Hepatocyte (in vitro differentiated cells): Measurements from ENCODE around the gene JCAD. TPM values are rescaled to one million over a fixed set of nuclear protein-coding genes. Genes with fewer than 3 reads are reported as not detected.

Experiments used
- DNase-seq: peaks from one replicate; pipeline ENCODE4 v3.0.0-alpha.2; 2016; ENCODE audit warnings: low spot score
- H2AFZ ChIP-seq: fragments of 200-600 bp; sonication (generic); 2 replicates; pipeline ENCODE4 v1.6.0; 2016; ENCODE audit warnings: antibody characterized with exemption, mild to moderate bottlenecking
- H3K27ac ChIP-seq: fragments of 200-600 bp; sonication (generic); 2 replicates; pipeline ENCODE4 v1.5.1; 2016; ENCODE audit warnings: mild to moderate bottlenecking
- H3K27me3 ChIP-seq: fragments of 200-600 bp; sonication (generic); 2 replicates; pipeline ENCODE4 v1.6.1; 2016
- H3K36me3 ChIP-seq: fragments of 200-600 bp; sonication (generic); replicated peaks from 2 replicates; pipeline ENCODE4 v1.5.1; 2016; ENCODE audit warnings: low read depth; ENCODE audit not compliant: insufficient read depth
- H3K4me1 ChIP-seq: fragments of 200-600 bp; sonication (generic); 2 replicates; pipeline ENCODE4 v1.5.1; 2016; ENCODE audit warnings: mild to moderate bottlenecking, moderate library complexity; ENCODE audit not compliant: insufficient read depth
- H3K4me2 ChIP-seq: fragments of 200-600 bp; sonication (generic); 2 replicates; pipeline ENCODE4 v1.6.0; 2016
- H3K4me3 ChIP-seq: fragments of 200-600 bp; sonication (generic); 2 replicates; pipeline ENCODE4 v1.5.1; 2016; ENCODE audit warnings: mild to moderate bottlenecking
- H3K79me2 ChIP-seq: fragments of 200-600 bp; sonication (generic); 2 replicates; pipeline ENCODE4 v1.6.0; 2017; ENCODE audit warnings: mild to moderate bottlenecking
- H3K9me2 ChIP-seq: fragments of 200-600 bp; sonication (generic); replicated peaks from 2 replicates; pipeline ENCODE4 v1.6.0; 2017; ENCODE audit warnings: mild to moderate bottlenecking; ENCODE audit not compliant: insufficient read depth
- H3K9me3 ChIP-seq: fragments of 200-600 bp; sonication (generic); 2 replicates; pipeline ENCODE4 v1.5.1; 2016; ENCODE audit warnings: low read depth, mild to moderate bottlenecking
- H4K20me1 ChIP-seq: fragments of 200-600 bp; sonication (generic); 2 replicates; pipeline ENCODE4 v1.6.0; 2016; ENCODE audit warnings: mild to moderate bottlenecking; ENCODE audit not compliant: insufficient read depth, poor library complexity, severe bottlenecking
- EZH2 ChIP-seq: fragments of 200-600 bp; sonication (generic); IDR thresholded peaks from 2 replicates; pipeline ENCODE4 v1.6.1; 2016; ENCODE audit warnings: antibody characterized with exemption, mild to moderate bottlenecking, borderline replicate concordance
- EZH2phosphoT487 ChIP-seq: fragments of 200-600 bp; sonication (generic); IDR thresholded peaks from one replicate; pipeline ENCODE4 v1.6.1; 2018; ENCODE audit warnings: antibody characterized with exemption, mild to moderate bottlenecking, low read depth, moderate library complexity; ENCODE audit not compliant: unreplicated experiment, severe bottlenecking
- WGBS: methylation state at CpG from one replicate; pipeline ENCODE4 v1.1.6; 2016; ENCODE audit warnings: low lambda C conversion rate; ENCODE audit errors: missing lambda C conversion rate; 5-methylcytosine and 5-hydroxymethylcytosine counted together
- polyA plus RNA-seq: library from polyadenylated mRNA; unstranded; fragments of >200 nt; fragmentation: Nextera tagmentation; extraction: Ambion mirVana; gene quantifications from 2 replicates; pipeline ENCODE4 v1.2.1, GENCODE V29; 2016
- total RNA-seq: library from RNA; depleted of rRNA; stranded (reverse); fragments of >200 nt; gene quantifications from 2 replicates; pipeline ENCODE4 v1.2.3, GENCODE V29; 2014
- TF ChIP-seq, protein P1 (sequence below): fragments of 200-600 bp; sonication (generic); IDR thresholded peaks from 2 replicates; pipeline ENCODE4 v1.5.1; 2016; ENCODE audit warnings: antibody characterized with exemption, mild to moderate bottlenecking; ENCODE audit not compliant: poor library complexity

JCAD gene
- total and polyA plus RNA-seq, 2 experiments from 2014 or later: 7.0 to 12.8 TPM

DNA sequence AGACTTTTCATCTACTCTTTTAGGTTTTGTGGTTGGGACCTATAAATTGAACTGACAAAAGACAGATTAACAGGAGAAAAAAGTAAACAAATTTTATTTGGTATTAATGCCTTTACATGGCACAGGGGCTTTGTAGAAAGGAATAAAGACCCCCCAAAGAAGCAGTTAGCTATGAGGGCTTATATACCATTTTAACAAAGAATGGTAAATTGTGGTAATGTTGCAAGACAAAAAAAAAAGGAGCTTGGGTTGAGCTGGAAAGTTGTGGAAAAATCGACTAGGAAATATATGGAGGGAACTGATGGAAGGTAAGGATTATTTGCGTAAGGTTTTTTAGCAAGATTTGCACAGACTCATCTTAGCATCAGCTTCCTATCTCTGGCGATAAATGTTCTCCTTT, 84.6 kb downstream of the JCAD start:
- no peak for DNase-seq
- H3K4me2 ChIP-seq: no peak overlapping the region
- no peaks in the 10 kb centered on the region for H3K79me2 ChIP-seq
- H3K27me3 ChIP-seq: no peaks in the 10 kb centered on the region
- no peaks in the 10 kb centered on the region for H4K20me1 ChIP-seq
- TF ChIP-seq, protein P1, sequence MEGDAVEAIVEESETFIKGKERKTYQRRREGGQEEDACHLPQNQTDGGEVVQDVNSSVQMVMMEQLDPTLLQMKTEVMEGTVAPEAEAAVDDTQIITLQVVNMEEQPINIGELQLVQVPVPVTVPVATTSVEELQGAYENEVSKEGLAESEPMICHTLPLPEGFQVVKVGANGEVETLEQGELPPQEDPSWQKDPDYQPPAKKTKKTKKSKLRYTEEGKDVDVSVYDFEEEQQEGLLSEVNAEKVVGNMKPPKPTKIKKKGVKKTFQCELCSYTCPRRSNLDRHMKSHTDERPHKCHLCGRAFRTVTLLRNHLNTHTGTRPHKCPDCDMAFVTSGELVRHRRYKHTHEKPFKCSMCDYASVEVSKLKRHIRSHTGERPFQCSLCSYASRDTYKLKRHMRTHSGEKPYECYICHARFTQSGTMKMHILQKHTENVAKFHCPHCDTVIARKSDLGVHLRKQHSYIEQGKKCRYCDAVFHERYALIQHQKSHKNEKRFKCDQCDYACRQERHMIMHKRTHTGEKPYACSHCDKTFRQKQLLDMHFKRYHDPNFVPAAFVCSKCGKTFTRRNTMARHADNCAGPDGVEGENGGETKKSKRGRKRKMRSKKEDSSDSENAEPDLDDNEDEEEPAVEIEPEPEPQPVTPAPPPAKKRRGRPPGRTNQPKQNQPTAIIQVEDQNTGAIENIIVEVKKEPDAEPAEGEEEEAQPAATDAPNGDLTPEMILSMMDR: no peak
- no peak for TF ChIP-seq EZH2phosphoT487
- TF ChIP-seq EZH2: no peak
- no peaks in the 10 kb centered on the region for H3K36me3 ChIP-seq
- H3K27ac ChIP-seq: no peak overlapping the region
- peaks cover 3% of the 10 kb centered on the region for H3K4me1 ChIP-seq
- H2AFZ ChIP-seq: no peak overlapping the region
- no peaks in the 10 kb centered on the region for H3K9me2 ChIP-seq
- H3K9me3 ChIP-seq: no peaks in the 10 kb centered on the region
- no peak overlapping the region for H3K4me3 ChIP-seq
- WGBS: 83% methylated on average over 3 of the region's 3 CpGs

DNA sequence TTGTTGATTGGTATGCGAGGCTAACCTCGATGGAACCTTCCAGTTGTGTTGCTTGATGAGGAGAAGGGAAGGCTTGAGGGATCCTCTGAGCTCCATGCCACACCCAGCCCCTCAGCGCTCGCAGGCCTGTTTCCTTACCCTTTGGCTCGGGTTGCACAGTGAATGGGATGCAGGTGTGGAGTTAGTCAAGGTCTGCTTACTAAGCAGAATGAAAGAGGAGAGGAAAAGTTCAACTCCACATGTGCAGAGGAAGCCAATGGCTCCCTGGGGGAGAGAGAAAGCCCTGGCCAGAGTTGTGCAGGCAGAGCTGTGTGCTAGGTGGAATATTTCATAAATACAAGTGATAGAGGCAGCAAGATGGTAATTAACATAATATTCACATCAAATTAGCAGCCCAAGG, 85.5 kb downstream of the JCAD start:
- H3K9me3 ChIP-seq: no peaks in the 10 kb centered on the region
- H3K36me3 ChIP-seq: no peaks in the 10 kb centered on the region
- no peak overlapping the region for H3K27ac ChIP-seq
- no peak overlapping the region for H3K4me3 ChIP-seq
- H3K9me2 ChIP-seq: no peaks in the 10 kb centered on the region
- 83% methylated on average over 5 of the region's 5 CpGs for WGBS
- TF ChIP-seq, protein P1: no peak
- TF ChIP-seq EZH2phosphoT487: no peak
- TF ChIP-seq EZH2: no peak
- peaks cover under 1% of the 10 kb centered on the region for H3K4me1 ChIP-seq
- H3K4me2 ChIP-seq: no peak overlapping the region
- H4K20me1 ChIP-seq: no peaks in the 10 kb centered on the region
- no peaks in the 10 kb centered on the region for H3K79me2 ChIP-seq
- DNase-seq: no peak
- H2AFZ ChIP-seq: no peak overlapping the region
- H3K27me3 ChIP-seq: no peaks in the 10 kb centered on the region

DNA sequence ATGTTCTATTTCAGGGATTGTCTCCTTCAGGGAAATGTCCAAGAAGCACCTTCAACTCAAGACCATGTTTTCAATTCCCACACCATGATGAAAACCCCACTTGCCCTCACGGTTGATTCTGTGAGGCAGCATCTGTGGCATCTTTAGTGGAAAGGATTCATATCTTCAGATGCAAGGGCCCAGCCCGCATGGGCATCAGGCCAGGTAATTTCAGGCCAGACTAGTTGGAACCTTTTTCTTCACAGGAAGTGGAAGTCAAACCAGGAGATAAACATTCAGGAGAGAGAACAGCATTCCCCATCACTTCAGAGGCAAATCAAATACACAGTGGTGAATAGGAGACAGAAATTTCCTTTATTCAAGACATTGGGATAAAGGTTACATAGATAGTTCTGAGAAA, 88.8 kb downstream of the JCAD start:
- Histone ChIP-seq H3K27me3 (no peaks in the 10 kb centered on the region), H3K4me3 (no peak overlapping the region), H3K4me2 (no peak overlapping the region), H3K9me2 (no peaks in the 10 kb centered on the region), H4K20me1 (no peaks in the 10 kb centered on the region), H2AFZ (no peak overlapping the region), H3K4me1 (peaks cover 7% of the 10 kb centered on the region), H3K36me3 (no peaks in the 10 kb centered on the region), H3K9me3 (no peaks in the 10 kb centered on the region), H3K27ac (no peak overlapping the region), H3K79me2 (no peaks in the 10 kb centered on the region)
- 89% methylated on average over 2 of the region's 2 CpGs for WGBS
- no peak for TF ChIP-seq EZH2phosphoT487
- DNase-seq: no peak

DNA sequence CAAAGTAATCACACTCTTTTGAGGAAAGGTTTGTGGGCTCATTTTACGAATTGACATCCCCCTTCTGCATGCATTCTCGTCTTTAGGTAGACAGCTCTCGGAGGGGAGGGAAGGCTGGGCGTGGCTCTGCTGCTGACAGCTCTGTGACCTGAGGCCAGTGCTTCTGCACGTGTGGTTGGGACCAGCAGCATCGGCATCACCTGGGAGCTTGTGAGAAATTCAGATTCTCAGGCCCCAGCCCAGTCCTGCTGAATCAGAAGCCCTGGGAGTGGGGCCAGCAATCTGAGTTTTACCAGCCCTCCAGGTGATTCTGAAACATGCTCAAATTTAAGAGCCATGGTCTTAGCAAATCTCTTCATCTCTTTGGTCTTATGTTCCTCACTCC, 89.4 kb downstream of the JCAD start:
- DNase-seq: no peak
- H3K79me2 ChIP-seq: no peaks in the 10 kb centered on the region
- no peak overlapping the region for H3K4me2 ChIP-seq
- TF ChIP-seq EZH2: no peak
- no peak for TF ChIP-seq EZH2phosphoT487
- TF ChIP-seq, protein P1: no peak
- no peak overlapping the region for H3K4me3 ChIP-seq
- WGBS: 81% methylated on average over 6 of the region's 6 CpGs
- H3K9me3 ChIP-seq: no peaks in the 10 kb centered on the region
- H3K36me3 ChIP-seq: no peaks in the 10 kb centered on the region
- H3K4me1 ChIP-seq: peaks cover 7% of the 10 kb centered on the region
- no peak overlapping the region for H2AFZ ChIP-seq
- no peaks in the 10 kb centered on the region for H3K27me3 ChIP-seq
- no peaks in the 10 kb centered on the region for H3K9me2 ChIP-seq
- no peaks in the 10 kb centered on the region for H4K20me1 ChIP-seq
- H3K27ac ChIP-seq: no peak overlapping the region
